HG02973 (cell line): ENCODE results near the gene AKNA.

Source experiments
- ATAC-seq: cut with Tn5 transposase; IDR thresholded peaks from one replicate; pipeline ENCODE4 v1.9.1; 2021; ENCODE audit warnings: moderate library complexity; ENCODE audit not compliant: unreplicated experiment

AKNA gene

GRCh38 chr9:114308361-114308950 is 79.3 kb downstream of the AKNA start:
- no peak for ATAC-seq

- ATAC-seq, result no peak
Observed at GRCh38 chr9:114307899-114308267, 79.9 kb downstream of the AKNA start.

DNA sequence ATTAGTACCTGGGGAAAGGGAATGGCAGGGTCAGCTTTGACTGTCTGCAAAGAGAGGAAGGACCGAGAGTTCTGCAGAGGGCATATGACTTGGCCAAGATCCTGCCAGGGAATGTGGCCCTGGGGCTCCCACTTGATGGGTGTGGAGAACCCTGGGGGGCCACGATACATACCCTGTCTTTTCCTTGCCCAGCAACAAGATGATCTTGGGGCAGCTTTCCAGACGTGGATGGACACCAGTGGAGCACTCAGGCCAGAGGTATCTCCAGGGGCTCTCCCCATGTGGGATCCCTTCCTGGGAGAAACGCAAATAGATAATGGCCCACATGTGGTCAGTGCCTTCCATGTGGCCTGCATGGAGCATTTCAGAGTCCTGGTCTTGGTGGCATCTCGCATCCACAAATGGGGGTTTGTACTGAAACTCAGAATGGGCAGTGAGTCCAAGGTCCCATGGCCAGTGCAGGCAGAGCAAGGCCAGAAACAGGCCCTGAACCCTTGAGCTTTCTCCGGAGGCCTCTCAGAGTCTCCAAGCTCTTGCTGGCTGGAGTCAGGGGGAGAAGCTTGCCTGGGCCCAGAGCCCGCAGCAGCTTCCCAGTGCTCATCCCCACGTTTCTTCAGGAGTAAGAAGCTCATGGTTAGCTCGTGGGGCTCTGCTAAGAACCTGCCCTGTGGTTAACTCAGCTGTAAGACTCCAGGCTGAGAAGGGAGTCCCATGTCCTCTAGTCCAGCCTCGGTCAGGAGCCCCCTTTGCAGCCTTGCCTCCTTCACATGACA is 83.2 kb downstream of the AKNA start:
- no peak for ATAC-seq

DNA sequence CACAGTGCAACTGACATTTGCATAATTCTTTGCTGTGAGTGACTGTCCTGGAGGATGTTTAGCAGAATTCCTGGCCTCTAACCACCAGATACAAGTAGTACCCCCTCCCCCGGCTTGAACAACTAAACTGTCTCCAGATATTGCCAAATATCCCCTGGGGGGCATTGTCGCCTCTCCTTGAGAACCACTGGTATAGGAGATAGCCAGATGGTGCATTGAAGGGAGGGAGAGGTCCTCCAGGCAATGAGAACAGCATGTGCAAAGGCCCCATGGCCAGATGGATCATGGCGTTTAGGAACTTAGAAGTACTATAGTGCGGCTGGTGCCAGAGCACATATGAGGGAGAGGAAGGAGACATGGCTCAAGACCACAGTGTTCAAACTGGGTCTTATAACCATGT is 83.8 kb downstream of the AKNA start:
- no peak for ATAC-seq

DNA sequence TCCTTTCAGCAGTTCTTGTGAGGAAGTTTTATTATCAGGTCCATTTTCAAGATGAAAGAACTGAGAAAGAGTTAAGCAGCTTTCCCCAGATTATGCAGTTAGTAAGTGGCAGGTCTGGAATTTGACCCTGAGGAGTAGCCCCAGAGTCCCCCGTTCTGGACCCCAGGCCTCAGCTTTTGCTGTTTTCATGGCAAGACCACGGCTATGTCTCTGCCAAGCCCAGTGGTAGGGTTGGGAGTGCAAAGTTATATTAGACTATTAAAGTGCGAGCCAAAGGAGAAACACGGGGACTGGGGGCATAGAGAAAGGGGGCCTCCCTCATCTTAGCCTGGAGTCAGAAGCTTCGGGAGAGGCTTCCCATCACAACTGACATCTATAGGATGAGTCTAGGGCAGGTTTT is 84.2 kb downstream of the AKNA start:
- no peak for ATAC-seq

- ATAC-seq, result no peak
Observed at GRCh38 chr9:114302727-114303126, 85.1 kb downstream of the AKNA start.

GRCh38 chr9:114301798-114302565 is 85.8 kb downstream of the AKNA start:
- ATAC-seq, result no peak

GRCh38 chr9:114300846-114301797 is 86.7 kb downstream of the AKNA start:
- no peak for ATAC-seq

- no peak for ATAC-seq
Observed at GRCh38 chr9:114300153-114300845, 87.5 kb downstream of the AKNA start.

- no peak for ATAC-seq
Observed at GRCh38 chr9:114299286-114300152, 88.3 kb downstream of the AKNA start.

DNA sequence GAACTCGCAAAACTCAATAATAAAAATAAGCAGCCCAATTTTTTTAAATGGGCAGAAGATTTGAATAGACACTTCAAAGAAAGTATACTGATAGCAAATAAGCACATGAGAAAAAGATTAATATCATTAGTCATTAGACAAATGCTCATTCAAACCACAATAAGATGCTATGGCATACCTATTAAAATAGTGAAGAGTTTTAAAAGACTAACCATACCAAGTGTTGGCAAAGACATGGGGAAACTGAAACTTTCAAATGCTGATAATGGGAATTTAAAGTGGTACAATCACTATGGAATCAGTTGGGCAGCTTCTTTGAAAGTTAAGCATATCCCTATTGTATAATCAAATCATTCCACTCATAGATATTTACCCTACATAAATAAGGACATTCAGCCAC is 91.4 kb downstream of the AKNA start:
- ATAC-seq, result no peak

GRCh38 chr9:114294664-114295063 is 93.1 kb downstream of the AKNA start:
- ATAC-seq, result no peak

DNA sequence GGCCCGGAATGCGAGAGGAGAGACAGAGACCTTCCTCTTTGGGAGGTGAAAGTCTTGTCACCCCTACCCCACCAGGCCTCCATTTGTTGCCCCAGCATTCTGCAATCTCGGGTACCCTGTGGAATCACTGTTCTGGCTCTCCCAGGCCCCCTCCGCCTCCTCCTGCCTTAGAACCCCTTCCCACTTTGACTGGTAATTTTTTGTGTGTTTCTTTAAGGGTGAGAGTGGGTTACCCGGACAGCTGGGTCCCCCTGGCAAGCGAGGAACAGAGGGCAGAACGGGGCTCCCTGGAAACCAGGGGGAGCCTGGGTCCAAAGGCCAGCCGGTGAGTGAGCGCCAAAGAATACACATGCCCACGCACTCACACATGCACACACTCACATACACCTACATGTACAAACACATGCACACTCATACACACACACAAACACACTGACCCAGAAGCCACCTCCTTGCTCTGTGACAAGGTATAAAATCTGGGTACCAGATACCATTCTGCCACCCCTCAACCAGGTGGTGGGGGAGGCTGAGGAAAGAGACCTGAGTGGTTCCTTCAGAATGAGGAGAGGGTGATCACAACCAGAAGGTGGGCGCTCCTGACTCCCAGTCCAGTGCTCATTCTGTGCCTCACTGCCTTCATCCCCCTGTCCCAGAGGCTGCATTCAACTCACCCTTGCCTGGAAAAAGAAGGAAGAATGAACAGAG is 95.7 kb downstream of the AKNA start:
- ATAC-seq, result no peak

DNA sequence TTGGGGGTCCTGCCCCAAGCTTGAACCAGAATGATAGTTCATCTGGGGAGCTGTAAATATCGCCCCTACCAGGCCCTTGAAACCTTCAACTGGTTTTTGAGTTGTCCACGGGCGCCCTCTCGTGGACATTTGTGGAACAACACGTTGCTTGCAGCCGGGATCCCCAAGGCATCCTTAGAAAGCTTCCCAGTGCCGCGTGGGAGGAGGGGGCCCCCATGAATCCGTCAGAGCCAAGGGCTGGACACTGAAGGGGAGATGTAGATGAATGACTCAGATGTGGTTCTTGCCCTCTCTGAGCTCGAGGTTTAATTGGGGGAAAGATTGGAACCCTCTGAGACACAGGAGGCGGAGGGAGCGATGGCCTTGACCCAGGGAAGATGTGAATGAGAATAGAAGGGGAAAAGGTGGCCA is 96.7 kb downstream of the AKNA start:
- ATAC-seq, result no peak

DNA sequence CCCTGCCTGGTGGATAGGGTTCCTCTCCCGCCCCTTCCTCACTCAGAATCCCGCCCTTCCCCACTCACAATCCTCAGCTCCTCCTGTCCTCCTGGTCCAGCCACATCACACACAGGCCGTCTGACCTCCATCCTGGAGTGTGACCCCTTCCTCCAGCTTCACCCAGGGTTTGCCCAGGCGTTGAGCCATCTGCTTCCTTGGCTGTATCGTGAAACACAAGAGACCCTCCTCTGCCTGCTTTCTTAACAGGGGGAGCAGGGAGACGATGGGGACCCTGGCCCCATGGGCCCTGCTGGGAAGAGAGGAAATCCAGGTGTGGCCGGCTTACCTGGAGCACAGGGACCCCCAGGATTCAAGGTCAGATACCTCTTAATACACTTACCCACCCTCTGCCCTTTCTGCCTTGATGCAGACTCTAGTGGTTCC is 97.2 kb downstream of the AKNA start:
- ATAC-seq, result no peak

- no peak for ATAC-seq
Observed at GRCh38 chr9:114289571-114290481, 98.0 kb downstream of the AKNA start.

DNA sequence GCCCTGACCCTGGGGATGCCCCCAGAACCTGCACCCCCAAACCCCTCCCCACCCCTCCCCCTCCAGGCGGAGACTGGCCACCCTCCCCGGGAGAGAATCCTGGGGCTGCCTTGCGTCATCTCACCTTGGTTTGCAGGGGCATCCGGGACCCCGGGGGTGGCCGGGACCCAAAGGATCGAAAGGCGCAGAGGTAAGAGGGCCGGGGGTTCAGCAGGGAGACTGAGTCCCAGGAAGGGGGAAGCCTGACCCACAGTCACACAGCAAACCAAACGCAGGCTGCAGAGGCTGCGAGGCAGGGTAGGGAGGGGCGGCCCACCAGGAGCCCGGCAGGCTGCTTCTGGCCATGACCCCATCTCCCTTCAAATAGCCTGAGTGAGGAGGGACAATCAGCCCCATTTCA is 98.7 kb downstream of the AKNA start:
- no peak for ATAC-seq
